ENCODE measurements around the gene CHMP2B. TPM values are rescaled to one million over a fixed set of nuclear protein-coding genes. Genes with fewer than 3 reads are reported as not detected.
A peak's percentile ranks its signal among the peaks of the same experiment; 100 is the strongest.

CHMP2B gene
- polyA plus RNA-seq, result 10 to 100 TPM; 32.2 to 59.2 (median 48.5) TPM

DNA sequence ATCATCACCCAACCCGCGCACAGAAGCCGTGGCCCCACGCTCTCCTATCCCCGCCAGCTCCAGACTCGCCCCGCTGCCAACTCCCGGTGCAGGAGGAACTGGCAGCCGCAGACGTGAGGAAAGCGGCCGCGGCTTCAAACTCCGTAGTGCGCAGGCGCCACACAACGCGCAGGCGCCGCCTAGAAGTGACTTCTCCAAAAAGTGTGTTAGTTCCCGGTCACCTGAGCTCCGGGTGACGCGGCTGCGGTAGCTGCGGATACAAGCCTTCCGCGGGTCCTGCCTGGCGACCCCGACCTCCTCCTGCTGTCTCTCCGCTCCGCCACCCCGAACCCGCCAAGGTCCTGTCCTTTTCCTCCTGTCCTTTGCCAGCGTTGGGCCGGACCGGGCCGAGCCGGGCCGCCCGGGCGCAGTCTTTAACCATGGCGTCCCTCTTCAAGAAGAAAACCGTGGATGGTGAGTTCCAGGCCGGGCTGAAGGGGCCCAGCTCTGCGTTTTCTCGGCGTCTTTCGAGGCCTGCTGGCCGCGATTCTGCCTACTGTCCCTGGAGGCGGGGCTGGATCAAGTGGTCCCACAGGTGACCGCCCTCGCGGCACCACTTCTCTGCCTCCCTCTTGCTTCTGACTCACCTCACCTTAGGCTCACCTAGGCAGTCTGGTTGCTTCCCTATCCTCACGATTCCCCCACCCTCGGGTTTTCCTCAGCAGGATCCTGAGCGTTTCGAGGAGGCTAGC, at the start of gene CHMP2B:
TSS of gene CHMP2B (plus strand) at position 206 of the 731 bp plus-strand sequence. CDS start at position 420, 214 bp downstream.
- DNase-seq, result peak; percentile 89 to 91 (median 90)
- H3K36me3 Mint-ChIP-seq, result no peaks in the 10 kb centered on the region
- H3K27ac Mint-ChIP-seq, result peak within 1 kb of the TSS; percentile 92 to 97 (median 94)
- H3K27me3 Mint-ChIP-seq (ENCODE audit: low read depth in 3 of 3), result peaks cover 10 to 17% (median 16%) of the 10 kb centered on the region in 3 donors
- no peaks in the 10 kb centered on the region for H3K9me3 Mint-ChIP-seq
- H3K4me1 Mint-ChIP-seq, result peaks cover 30 to 43% of the 10 kb centered on the region in 2 donors
- peak within 1 kb of the TSS; percentile 93 to 98 (median 97) for H3K4me3 Mint-ChIP-seq

DNA sequence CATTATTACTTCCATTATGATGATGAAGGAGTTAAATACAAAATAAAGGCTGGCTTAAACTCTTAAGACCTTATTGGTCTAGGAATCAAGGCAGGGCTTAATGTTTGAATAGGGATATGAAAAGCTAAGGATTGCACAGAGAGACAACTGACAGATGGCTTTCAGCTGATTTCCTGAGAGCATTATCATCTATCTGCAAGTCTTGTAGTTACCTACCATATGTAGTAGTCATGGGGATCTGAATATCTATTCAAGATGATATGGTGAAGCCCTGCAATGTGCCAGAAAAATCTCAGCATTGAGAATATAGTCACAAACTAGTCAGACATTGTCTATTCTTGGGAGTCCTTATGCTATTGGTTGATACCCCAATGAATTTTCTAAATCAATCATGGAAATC, 47.5 kb upstream of the CHMP2B start:
- no peaks in the 10 kb centered on the region for H3K4me1 Mint-ChIP-seq
- H3K36me3 Mint-ChIP-seq, result no peaks in the 10 kb centered on the region

GRCh38 chr3:87181551-87181950, 45.6 kb upstream of the CHMP2B start:
- Mint-ChIP-seq H3K4me3 (no peak overlapping the region), H3K9me3 (no peaks in the 10 kb centered on the region), H3K27ac (no peak overlapping the region), H3K27me3 (ENCODE audit: low read depth in 3 of 3) (peaks cover 0 to 4% (median 2%) of the 10 kb centered on the region in 3 donors), H3K36me3 (no peaks in the 10 kb centered on the region), H3K4me1 (no peaks in the 10 kb centered on the region)
- no peak for DNase-seq

More for the DNA sequence above, 47.5 kb upstream of the CHMP2B start:
- no peak overlapping the region for H3K27ac Mint-ChIP-seq
- no peak for DNase-seq
- no peaks in the 10 kb centered on the region for H3K9me3 Mint-ChIP-seq
- H3K4me3 Mint-ChIP-seq, result no peak overlapping the region
- H3K27me3 Mint-ChIP-seq (ENCODE audit: low read depth in 3 of 3), result peaks cover 0 to 2% (median under 1%) of the 10 kb centered on the region in 3 donors

DNA sequence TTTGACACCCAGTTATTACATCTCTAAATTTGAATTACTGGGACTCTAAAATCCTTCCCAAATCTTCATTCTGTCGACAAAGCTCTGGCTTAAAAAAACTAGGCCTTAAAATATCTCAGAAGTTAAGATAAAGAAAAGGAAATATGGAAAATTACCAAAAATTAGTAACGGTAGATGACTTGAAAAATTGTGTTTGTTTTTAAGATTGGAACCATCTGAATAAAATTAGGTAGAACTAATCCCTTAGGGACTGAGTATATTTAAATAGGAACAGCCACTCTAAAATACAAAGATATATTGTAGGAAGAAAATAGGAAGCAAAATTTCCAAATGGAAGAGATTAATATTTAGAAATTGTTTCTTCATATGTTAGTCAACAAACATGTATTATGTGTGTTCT, 45.1 kb upstream of the CHMP2B start:
- Mint-ChIP-seq H3K27me3 (ENCODE audit: low read depth in 3 of 3) (peaks cover 0 to 4% (median 2%) of the 10 kb centered on the region in 3 donors), H3K36me3 (no peaks in the 10 kb centered on the region), H3K9me3 (peaks cover 0 to 4% (median 0%) of the 10 kb centered on the region in 6 donors), H3K27ac (no peak overlapping the region), H3K4me3 (no peak overlapping the region), H3K4me1 (no peaks in the 10 kb centered on the region)
- DNase-seq, result no peak

DNA sequence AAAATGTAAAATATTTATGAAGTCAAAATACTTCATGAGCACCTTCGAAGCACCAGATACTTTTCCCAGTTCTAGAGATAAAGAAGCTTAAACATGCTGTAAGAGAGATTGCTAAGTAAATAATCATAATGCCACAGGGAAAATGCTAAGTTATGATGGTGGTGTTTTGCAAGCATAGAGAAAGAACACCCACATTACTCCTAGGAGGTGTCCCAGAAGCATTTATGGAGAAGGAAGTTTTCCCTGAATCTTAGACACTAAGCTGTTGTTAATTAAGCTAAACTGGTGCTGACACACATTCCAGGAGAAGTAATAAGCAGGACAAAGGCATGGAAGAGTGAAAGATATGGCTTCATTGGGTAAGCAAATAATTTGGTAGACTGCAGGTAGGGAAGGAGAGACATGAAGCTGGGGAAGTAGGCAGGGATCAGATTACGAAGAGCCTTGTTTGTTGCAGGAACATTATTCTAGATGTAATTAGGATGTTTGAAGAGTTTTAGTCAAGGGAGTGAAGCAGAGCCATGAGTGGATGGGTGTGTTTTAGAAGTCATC, 40.4 kb upstream of the CHMP2B start:
- no peak for DNase-seq
- Mint-ChIP-seq H3K27ac (no peak overlapping the region), H3K9me3 (peaks cover 0 to 8% (median 0%) of the 10 kb centered on the region in 6 donors), H3K4me1 (no peaks in the 10 kb centered on the region), H3K4me3 (no peak overlapping the region), H3K27me3 (ENCODE audit: low read depth in 3 of 3) (peaks cover 0 to 8% (median 2%) of the 10 kb centered on the region in 3 donors), H3K36me3 (no peaks in the 10 kb centered on the region)

DNA sequence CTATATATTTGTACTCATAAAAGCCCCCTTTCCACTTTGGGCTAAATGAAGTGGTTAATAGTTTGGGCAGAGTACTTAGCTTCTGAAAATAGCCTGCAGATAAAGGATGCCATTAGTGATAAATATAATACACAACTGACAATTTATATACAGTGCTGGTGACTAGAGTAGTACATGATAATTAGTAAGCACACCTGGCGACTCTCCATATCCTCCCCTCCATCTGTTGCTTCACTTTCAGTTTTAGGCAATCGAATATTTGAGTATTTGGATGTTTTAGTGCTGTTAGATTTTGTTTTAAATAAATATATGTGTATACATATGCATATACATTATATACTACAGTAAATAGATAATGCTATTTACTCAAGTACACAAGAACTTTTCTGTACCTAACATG, 35.9 kb upstream of the CHMP2B start:
- Mint-ChIP-seq H3K9me3 (peaks cover 0 to 8% (median 2%) of the 10 kb centered on the region in 6 donors), H3K36me3 (no peaks in the 10 kb centered on the region), H3K4me1 (no peaks in the 10 kb centered on the region), H3K4me3 (no peak overlapping the region), H3K27me3 (ENCODE audit: low read depth in 3 of 3) (peaks cover 0 to 5% (median 3%) of the 10 kb centered on the region in 3 donors), H3K27ac (no peak overlapping the region)
- no peak for DNase-seq

- H3K9me3 Mint-ChIP-seq, result peaks cover 0 to 8% (median 2%) of the 10 kb centered on the region in 6 donors
- DNase-seq, result no peak
- H3K27me3 Mint-ChIP-seq (ENCODE audit: low read depth in 3 of 3), result peaks cover 0 to 5% (median 3%) of the 10 kb centered on the region in 3 donors
- H3K36me3 Mint-ChIP-seq, result no peaks in the 10 kb centered on the region
- H3K4me3 Mint-ChIP-seq, result no peak overlapping the region
- no peaks in the 10 kb centered on the region for H3K4me1 Mint-ChIP-seq
- H3K27ac Mint-ChIP-seq, result no peak overlapping the region
Observed at GRCh38 chr3:87191641-87192040, 35.5 kb upstream of the CHMP2B start.

DNA sequence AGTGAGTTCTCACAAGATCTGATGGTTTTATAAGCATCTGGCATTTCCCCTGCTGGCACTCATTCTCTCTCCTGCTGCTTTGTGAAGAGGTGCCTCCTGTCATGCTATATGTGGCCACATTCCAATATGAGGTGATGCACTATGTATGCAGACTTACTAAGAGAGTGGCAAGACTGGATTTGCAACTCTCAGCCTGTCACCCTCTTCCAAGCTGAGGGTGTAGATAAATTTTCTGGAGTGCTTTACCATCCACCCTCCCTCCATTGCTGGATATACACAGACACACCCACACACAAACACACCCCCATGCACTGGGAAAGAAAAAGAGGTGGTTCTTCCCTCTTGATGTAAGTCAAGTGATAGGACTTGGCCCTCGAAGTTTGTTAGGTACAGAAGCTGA, 30.2 kb upstream of the CHMP2B start:
- H3K27ac Mint-ChIP-seq, result no peak overlapping the region
- H3K9me3 Mint-ChIP-seq, result peaks cover 0 to 6% (median under 1%) of the 10 kb centered on the region in 6 donors
- no peak for DNase-seq
- no peak overlapping the region for H3K4me3 Mint-ChIP-seq
- H3K4me1 Mint-ChIP-seq, result no peaks in the 10 kb centered on the region
- H3K27me3 Mint-ChIP-seq (ENCODE audit: low read depth in 3 of 3), result peaks cover 0 to 3% (median 0%) of the 10 kb centered on the region in 3 donors
- H3K36me3 Mint-ChIP-seq, result no peaks in the 10 kb centered on the region

DNA sequence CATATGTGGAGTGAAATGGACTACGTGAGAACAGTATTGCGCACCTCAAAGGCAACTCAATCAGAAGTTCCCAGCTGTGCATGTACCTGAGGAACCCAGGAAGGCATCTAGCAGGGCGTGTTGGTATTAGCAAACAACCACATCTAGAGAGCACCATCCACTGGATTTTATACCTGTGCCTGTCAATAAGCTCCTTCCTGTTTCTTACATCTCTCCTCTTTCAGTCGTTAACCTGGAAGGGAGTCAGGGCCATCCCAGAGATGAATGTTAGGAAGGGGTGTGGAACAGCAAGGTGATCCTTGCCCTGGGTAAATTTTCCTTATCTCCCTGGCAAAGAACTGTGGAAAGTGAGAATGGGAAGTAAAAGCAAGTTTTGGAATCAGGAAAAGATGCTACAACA, 29.6 kb upstream of the CHMP2B start:
- no peaks in the 10 kb centered on the region for H3K36me3 Mint-ChIP-seq
- H3K4me3 Mint-ChIP-seq, result no peak overlapping the region
- no peak overlapping the region for H3K27ac Mint-ChIP-seq
- H3K9me3 Mint-ChIP-seq, result peaks cover 0 to 6% (median 2%) of the 10 kb centered on the region in 6 donors
- no peak for DNase-seq
- peaks cover 0 to 3% (median 0%) of the 10 kb centered on the region in 3 donors for H3K27me3 Mint-ChIP-seq (ENCODE audit: low read depth in 3 of 3)
- no peaks in the 10 kb centered on the region for H3K4me1 Mint-ChIP-seq

GRCh38 chr3:87198774-87199173, 28.3 kb upstream of the CHMP2B start:
- no peak for DNase-seq
- Mint-ChIP-seq H3K27me3 (ENCODE audit: low read depth in 3 of 3) (peaks cover 0 to 5% (median 0%) of the 10 kb centered on the region in 3 donors), H3K27ac (no peak overlapping the region), H3K9me3 (peaks cover 0 to 6% (median 2%) of the 10 kb centered on the region in 6 donors), H3K4me3 (no peak overlapping the region), H3K4me1 (no peaks in the 10 kb centered on the region), H3K36me3 (no peaks in the 10 kb centered on the region)

- Mint-ChIP-seq H3K9me3 (peaks cover 0 to 6% (median 2%) of the 10 kb centered on the region in 6 donors), H3K4me1 (no peaks in the 10 kb centered on the region), H3K4me3 (no peak overlapping the region), H3K36me3 (no peaks in the 10 kb centered on the region), H3K27ac (no peak overlapping the region), H3K27me3 (ENCODE audit: low read depth in 3 of 3) (peaks cover 0 to 5% (median 0%) of the 10 kb centered on the region in 3 donors)
- DNase-seq, result no peak
Observed at GRCh38 chr3:87199628-87200027, 27.5 kb upstream of the CHMP2B start.

DNA sequence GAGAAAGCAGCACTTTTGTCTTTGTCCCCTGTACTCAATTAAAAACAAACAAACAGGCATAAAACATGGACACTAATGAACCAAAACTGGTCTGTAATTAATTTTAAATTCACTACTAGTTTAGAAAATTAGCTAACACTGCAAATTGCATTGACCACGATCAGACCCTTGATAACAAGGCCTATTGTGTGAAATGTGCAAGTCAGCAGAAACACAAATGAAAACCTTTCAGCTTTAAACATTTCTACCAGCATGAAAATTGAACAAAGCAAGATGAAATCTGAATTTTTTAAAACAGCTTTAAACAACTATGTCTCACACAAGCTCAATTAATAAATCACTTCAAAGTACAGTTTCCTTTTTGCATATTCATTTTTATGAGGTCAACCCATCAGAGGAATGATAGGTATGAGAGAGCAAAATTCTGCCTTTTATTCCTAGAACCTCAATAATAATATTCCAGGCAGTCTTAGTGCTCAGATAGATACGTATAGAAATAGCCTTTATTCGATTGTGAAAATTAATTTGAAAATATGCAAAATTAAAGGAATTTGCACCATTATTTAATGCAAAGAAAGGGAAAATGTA, 27.0 kb upstream of the CHMP2B start:
- no peak overlapping the region for H3K27ac Mint-ChIP-seq
- no peaks in the 10 kb centered on the region for H3K4me1 Mint-ChIP-seq
- H3K36me3 Mint-ChIP-seq, result no peaks in the 10 kb centered on the region
- H3K27me3 Mint-ChIP-seq (ENCODE audit: low read depth in 3 of 3), result peaks cover 0 to 5% (median 0%) of the 10 kb centered on the region in 3 donors
- DNase-seq, result no peak
- H3K4me3 Mint-ChIP-seq, result no peak overlapping the region
- peaks cover 0 to 4% (median 1%) of the 10 kb centered on the region in 6 donors for H3K9me3 Mint-ChIP-seq

- Mint-ChIP-seq H3K27me3 (ENCODE audit: low read depth in 3 of 3) (peaks cover 0 to 2% (median 0%) of the 10 kb centered on the region in 3 donors), H3K9me3 (peaks cover 0 to 2% (median 0%) of the 10 kb centered on the region in 6 donors), H3K4me1 (no peaks in the 10 kb centered on the region), H3K27ac (no peak overlapping the region), H3K36me3 (no peaks in the 10 kb centered on the region), H3K4me3 (no peak overlapping the region)
- DNase-seq, result no peak
Observed at GRCh38 chr3:87201727-87202126, 25.4 kb upstream of the CHMP2B start.

DNA sequence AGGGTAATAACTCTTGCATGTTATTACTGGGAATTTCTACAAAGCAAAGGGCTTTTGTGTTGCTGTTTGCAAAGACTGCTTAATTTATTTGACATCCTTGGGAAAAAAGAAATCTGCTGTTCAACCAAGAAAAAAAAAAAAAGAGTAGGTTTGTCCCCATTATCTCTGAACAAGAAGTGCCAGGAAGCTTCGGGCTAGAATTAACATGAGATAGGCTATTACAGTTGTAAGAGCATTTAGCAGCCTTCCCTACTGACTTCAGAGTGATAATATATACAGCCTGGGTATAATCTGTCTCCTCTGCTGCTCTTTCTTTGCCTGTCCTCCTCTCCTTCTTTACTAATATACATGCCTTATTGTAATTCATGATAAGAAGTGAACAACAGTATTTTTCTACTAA, 23.3 kb upstream of the CHMP2B start:
- Mint-ChIP-seq H3K4me3 (no peak overlapping the region), H3K27me3 (ENCODE audit: low read depth in 3 of 3) (peaks cover 0 to 2% (median 0%) of the 10 kb centered on the region in 3 donors), H3K4me1 (no peaks in the 10 kb centered on the region), H3K36me3 (no peaks in the 10 kb centered on the region), H3K27ac (no peak overlapping the region), H3K9me3 (peaks cover 0 to 2% (median 0%) of the 10 kb centered on the region in 6 donors)
- DNase-seq, result no peak

All from immature natural killer cell (primary cell).